ENCODE data around the gene TTC28. TPM values are rescaled to one million over a fixed set of nuclear protein-coding genes. Genes with fewer than 3 reads are reported as not detected.

TTC28 gene
- total RNA-seq, 6 experiments from 2014 or later, result 10.8 to 18.9 (median 13.6) TPM

GRCh38 chr22:28344918-28345703, 334.5 kb downstream of the TTC28 start:
- H3K27me3 Mint-ChIP-seq (ENCODE audit: insufficient read depth), result no peaks in the 10 kb centered on the region; the same call in 1 of the 2 replicates

DNA sequence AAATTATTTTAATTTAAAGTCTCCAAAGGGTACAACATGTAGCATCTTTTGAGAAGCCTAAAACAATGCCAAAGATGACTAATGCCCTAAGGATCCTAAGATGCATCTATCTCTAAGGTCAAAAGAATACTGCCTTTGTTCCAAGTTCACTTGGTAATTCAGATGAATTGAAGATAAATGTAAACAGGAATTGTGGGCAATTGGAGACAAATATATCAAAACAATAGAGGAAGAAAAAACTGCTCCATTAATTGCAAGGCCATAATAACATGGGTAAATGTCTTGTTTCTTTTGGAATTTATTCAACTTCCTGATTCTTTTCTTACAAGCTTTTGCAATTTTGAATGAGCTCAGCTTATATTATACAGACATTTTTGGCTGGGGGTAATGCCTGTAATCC, 338.6 kb downstream of the TTC28 start:
- Mint-ChIP-seq H3K9me3 (peaks cover 6% of the 10 kb centered on the region), H3K27ac (no peak overlapping the region), H3K4me1 (ENCODE audit: low read depth) (peaks cover 29% of the 10 kb centered on the region), H3K4me3 (no peak overlapping the region), H3K27me3 (ENCODE audit: insufficient read depth) (no peaks in the 10 kb centered on the region; the same call in 1 of the 2 replicates), H3K36me3 (ENCODE audit: low read depth) (0 out of 2 replicates have a peak, but pooled peaks cover 4% of the 10 kb centered on the region)
- TF ChIP-seq, protein P1, sequence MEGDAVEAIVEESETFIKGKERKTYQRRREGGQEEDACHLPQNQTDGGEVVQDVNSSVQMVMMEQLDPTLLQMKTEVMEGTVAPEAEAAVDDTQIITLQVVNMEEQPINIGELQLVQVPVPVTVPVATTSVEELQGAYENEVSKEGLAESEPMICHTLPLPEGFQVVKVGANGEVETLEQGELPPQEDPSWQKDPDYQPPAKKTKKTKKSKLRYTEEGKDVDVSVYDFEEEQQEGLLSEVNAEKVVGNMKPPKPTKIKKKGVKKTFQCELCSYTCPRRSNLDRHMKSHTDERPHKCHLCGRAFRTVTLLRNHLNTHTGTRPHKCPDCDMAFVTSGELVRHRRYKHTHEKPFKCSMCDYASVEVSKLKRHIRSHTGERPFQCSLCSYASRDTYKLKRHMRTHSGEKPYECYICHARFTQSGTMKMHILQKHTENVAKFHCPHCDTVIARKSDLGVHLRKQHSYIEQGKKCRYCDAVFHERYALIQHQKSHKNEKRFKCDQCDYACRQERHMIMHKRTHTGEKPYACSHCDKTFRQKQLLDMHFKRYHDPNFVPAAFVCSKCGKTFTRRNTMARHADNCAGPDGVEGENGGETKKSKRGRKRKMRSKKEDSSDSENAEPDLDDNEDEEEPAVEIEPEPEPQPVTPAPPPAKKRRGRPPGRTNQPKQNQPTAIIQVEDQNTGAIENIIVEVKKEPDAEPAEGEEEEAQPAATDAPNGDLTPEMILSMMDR (IDR thresholded peaks at IDR 0.05), result no peak
- peak; percentile 1 for DNase-seq

More at GRCh38 chr22:28344918-28345703, 334.5 kb downstream of the TTC28 start:
- TF ChIP-seq, protein P1 (IDR thresholded peaks at IDR 0.05), result no peak
- peaks cover 29% of the 10 kb centered on the region for H3K4me1 Mint-ChIP-seq (ENCODE audit: low read depth)
- peak; percentile 22 for DNase-seq
- H3K4me3 Mint-ChIP-seq, result peak overlapping the region; percentile 44
- no peaks in the 10 kb centered on the region; the same call in 1 of the 2 replicates for H3K9me3 Mint-ChIP-seq
- H3K27ac Mint-ChIP-seq, result no peak overlapping the region; the same call in 1 of the 2 replicates
- peaks cover 4% of the 10 kb centered on the region; the same call in 1 of the 2 replicates for H3K36me3 Mint-ChIP-seq (ENCODE audit: low read depth)

- H3K9me3 Mint-ChIP-seq, result no peaks in the 10 kb centered on the region
- no peaks in the 10 kb centered on the region for H3K36me3 Mint-ChIP-seq (ENCODE audit: low read depth)
- H3K27ac Mint-ChIP-seq, result no peak overlapping the region
- H3K4me3 Mint-ChIP-seq, result no peak overlapping the region
- H3K4me1 Mint-ChIP-seq (ENCODE audit: low read depth), result peaks cover 18% of the 10 kb centered on the region
- H3K27me3 Mint-ChIP-seq (ENCODE audit: insufficient read depth), result no peaks in the 10 kb centered on the region
- TF ChIP-seq, protein P1 (IDR thresholded peaks at IDR 0.05), result no peak
- no peak for DNase-seq
Observed at GRCh38 chr22:28333088-28333487, 346.6 kb downstream of the TTC28 start.

DNA sequence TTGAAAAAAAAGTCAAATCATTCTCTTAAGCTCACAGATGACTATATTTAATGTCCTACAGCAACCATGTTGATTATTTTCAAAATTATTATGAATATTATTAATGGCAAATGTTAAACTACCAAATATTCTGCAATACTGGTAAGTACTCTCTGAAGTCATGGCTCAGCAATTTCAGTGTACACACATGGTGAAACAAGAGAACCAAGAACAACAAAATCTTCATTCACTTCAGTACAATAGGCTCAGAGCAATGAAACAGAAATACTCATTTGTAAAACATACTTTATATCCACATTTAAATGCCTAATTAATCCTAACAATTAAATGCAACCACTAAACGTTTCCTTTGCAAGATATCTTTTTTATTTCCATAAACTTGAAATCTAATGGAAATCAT, 347.2 kb downstream of the TTC28 start:
- H3K36me3 Mint-ChIP-seq (ENCODE audit: low read depth), result no peaks in the 10 kb centered on the region
- H3K4me1 Mint-ChIP-seq (ENCODE audit: low read depth), result peaks cover 18% of the 10 kb centered on the region
- no peak overlapping the region for H3K4me3 Mint-ChIP-seq
- no peaks in the 10 kb centered on the region for H3K27me3 Mint-ChIP-seq (ENCODE audit: insufficient read depth)
- TF ChIP-seq, protein P1 (IDR thresholded peaks at IDR 0.05), result no peak
- no peak overlapping the region for H3K27ac Mint-ChIP-seq
- H3K9me3 Mint-ChIP-seq, result no peaks in the 10 kb centered on the region
- no peak for DNase-seq

GRCh38 chr22:28331695-28332094, 347.9 kb downstream of the TTC28 start:
- TF ChIP-seq, protein P1 (IDR thresholded peaks at IDR 0.05), result no peak
- no peak overlapping the region for H3K4me3 Mint-ChIP-seq
- no peaks in the 10 kb centered on the region for H3K36me3 Mint-ChIP-seq (ENCODE audit: low read depth)
- no peak overlapping the region for H3K27ac Mint-ChIP-seq
- DNase-seq, result no peak
- H3K27me3 Mint-ChIP-seq (ENCODE audit: insufficient read depth), result no peaks in the 10 kb centered on the region
- no peaks in the 10 kb centered on the region for H3K9me3 Mint-ChIP-seq
- H3K4me1 Mint-ChIP-seq (ENCODE audit: low read depth), result peaks cover 18% of the 10 kb centered on the region
